Ovary (tissue), 9 donors: ENCODE measurements around the gene LITAF. TPM values are rescaled to one million over a fixed set of nuclear protein-coding genes. Genes with fewer than 3 reads are reported as not detected.

Experiments used
- DNase-seq, 5 donors: peaks; one replicate each; pipeline ENCODE4 v3.0.0-alpha.2; 2019 to 2020
- H3K27ac ChIP-seq, 2 donors: fragments of 200-600 bp; one replicate each; pipeline versions ENCODE4 v1.5.1 to v1.8.0; 2019 to 2022
- H3K27me3 ChIP-seq: fragments of 200-600 bp; one replicate; pipeline ENCODE4 v1.8.0; 2022
- H3K36me3 ChIP-seq: fragments of 200-600 bp; sonication (generic); one replicate; pipeline ENCODE4 v1.5.1; 2019
- H3K4me1 ChIP-seq: one replicate; pipeline ENCODE4 v1.8.1; 2013; ENCODE audit warnings: mild to moderate bottlenecking, moderate library complexity; ENCODE audit not compliant: insufficient read depth
- H3K4me3 ChIP-seq: fragments of 200-600 bp; sonication (generic); one replicate; pipeline ENCODE4 v1.5.1; 2017
- H3K9me3 ChIP-seq, 2 donors: fragments of 200-600 bp in 1 of 2; sonication (generic) in 1 of 2; one replicate each; pipeline versions ENCODE4 v1.5.1 to v1.8.1; 2013 to 2019; ENCODE audit warnings: mild to moderate bottlenecking in 1 of 2, moderate library complexity in 1 of 2
- EP300 ChIP-seq: sonication (generic); formaldehyde crosslinking; IDR thresholded peaks from one replicate; pipeline ENCODE4 v1.6.1; 2017; ENCODE audit warnings: antibody characterized with exemption
- POLR2A ChIP-seq: fragments of 450-650 bp; IDR thresholded peaks from one replicate; pipeline ENCODE4 v1.6.1; 2017; ENCODE audit warnings: antibody characterized with exemption, mild to moderate bottlenecking, moderate library complexity
- WGBS, 3 donors: extraction: QIAGEN DNeasy Blood & Tissue Kit in 1 of 3; methylation state at CpG; one replicate each; pipeline versions ENCODE4 v1.1.5 to v1.1.7; 2013 to 2017; 5-methylcytosine and 5-hydroxymethylcytosine counted together
- intact Hi-C, 4 donors: fragments of 100-400 bp; cut with DNase I; formaldehyde crosslinking; loops; one replicate each; pipeline versions ENCODE4 v1.11.0 to v1.15.1; 2022 to 2023
- polyA plus RNA-seq, 2 donors: library from polyadenylated mRNA; stranded (reverse); fragments of 200-250 nt in 1 of 2; fragments of 350-450 nt in 1 of 2; fragmentation: Illumina TruSeq in 1 of 2; extraction: RNeasy Lipid Tissue Mini Kit (QIAGEN cat#74804) in 1 of 2; gene quantifications; one replicate each; pipeline ENCODE4 v1.2.3, GENCODE V29; 2013 to 2014
- total RNA-seq, 7 donors: library from RNA; depleted of rRNA in 2 of 7; stranded (reverse); fragments of >200 nt in 2 of 7; fragmentation: NEBNext Ultra II Directional in 3 of 7; extraction: Animal tissue kit (Norgen Biotek cat#: 25700) in 3 of 7; gene quantifications; one replicate each; pipeline versions ENCODE4 v1.1.0 to v1.2.4, GENCODE V29; 2016 to 2023
- TF ChIP-seq, protein P1 (sequence below), 3 donors: fragments of 450-650 bp in 2 of 3; fragments of 200-600 bp in 1 of 3; IDR thresholded peaks; one replicate each; pipeline versions ENCODE4 v1.5.1 to v1.8.0; 2016 to 2022; ENCODE audit warnings: antibody characterized with exemption in 3 of 3, mild to moderate bottlenecking in 1 of 3
- donor health status: DM: no; HTN: no; CAD: no; lungs with moderate emphysema.
- donor health status: DM: no; HTN: no; CAD: no.
- donor health status: Bipolar disorder and iron deficiency.
- donor health status: DM: yes; HTN: yes; CAD: no.
- donor health status: DM: no; HTN: no; CAD: no.
- donor health status: DM: yes; HTN: yes; CAD: no.

The LITAF gene
- total and polyA plus RNA-seq, 9 donors: 39.7 to 169 (median 105) TPM

DNA sequence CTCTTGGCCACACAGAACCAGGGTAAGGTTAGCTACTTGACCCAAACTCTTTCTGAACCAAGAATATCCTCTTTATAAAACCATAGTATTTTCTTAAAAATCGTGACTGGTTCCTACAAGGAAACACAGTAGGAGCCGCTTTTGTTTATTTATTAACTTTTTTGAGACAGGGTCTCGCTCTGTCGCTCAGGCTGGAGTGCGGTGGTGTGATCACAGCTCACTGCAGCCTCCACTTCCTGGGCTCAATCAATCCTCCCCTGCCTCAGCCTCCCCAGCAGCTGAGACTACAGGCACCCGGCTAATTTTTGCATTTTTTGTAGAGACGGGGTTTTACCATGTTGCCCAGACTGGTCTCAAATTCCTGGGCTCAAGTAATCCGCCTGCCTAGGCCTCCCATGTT, 14.7 kb upstream of the LITAF start:
- Histone ChIP-seq H3K9me3 (no peaks in the 10 kb centered on the region), H3K27ac (no peak overlapping the region), H3K27me3 (no peaks in the 10 kb centered on the region), H3K4me1 (peaks cover 9% of the 10 kb centered on the region), H3K36me3 (no peaks in the 10 kb centered on the region), H3K4me3 (no peak overlapping the region)
- intact Hi-C loops: no loop called here
- 92 to 95% (median 95%) methylated on average over 8 of the region's 8 CpGs for WGBS, 3 donors
- peak in 1 of 5 donors; percentile 9 for DNase-seq
- TF ChIP-seq, protein P1, sequence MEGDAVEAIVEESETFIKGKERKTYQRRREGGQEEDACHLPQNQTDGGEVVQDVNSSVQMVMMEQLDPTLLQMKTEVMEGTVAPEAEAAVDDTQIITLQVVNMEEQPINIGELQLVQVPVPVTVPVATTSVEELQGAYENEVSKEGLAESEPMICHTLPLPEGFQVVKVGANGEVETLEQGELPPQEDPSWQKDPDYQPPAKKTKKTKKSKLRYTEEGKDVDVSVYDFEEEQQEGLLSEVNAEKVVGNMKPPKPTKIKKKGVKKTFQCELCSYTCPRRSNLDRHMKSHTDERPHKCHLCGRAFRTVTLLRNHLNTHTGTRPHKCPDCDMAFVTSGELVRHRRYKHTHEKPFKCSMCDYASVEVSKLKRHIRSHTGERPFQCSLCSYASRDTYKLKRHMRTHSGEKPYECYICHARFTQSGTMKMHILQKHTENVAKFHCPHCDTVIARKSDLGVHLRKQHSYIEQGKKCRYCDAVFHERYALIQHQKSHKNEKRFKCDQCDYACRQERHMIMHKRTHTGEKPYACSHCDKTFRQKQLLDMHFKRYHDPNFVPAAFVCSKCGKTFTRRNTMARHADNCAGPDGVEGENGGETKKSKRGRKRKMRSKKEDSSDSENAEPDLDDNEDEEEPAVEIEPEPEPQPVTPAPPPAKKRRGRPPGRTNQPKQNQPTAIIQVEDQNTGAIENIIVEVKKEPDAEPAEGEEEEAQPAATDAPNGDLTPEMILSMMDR (IDR thresholded peaks at IDR 0.05): no peak
- no peak for TF ChIP-seq POLR2A
- TF ChIP-seq EP300: no peak

DNA sequence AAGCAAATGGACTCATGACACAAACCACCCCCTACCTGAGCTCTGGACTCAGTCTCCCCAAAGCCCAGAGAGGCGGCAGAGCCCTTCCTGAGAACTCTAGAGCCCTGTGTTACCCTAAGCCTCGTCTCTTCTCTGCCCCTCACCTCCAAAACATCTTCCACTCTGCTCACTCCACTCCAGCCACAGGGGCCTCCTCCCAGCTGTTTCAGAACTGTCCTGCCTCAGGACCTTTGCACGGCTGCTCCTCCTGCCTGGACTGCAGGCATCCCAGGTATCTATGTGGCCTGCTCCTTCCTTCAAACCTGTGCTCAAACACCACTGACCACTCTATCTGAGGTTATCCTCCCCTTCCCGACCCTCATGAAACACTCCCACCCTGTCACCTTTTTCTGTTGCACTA, 12.9 kb upstream of the LITAF start:
- intact Hi-C loops: loop anchor here in 1 of 4 donors (10.0 kb wide), 1 partner anchor 115 kb away; no protein-coding TSS in a partner anchor
- no peaks in the 10 kb centered on the region for H3K27me3 ChIP-seq
- H3K9me3 ChIP-seq: no peaks in the 10 kb centered on the region
- H3K36me3 ChIP-seq: no peaks in the 10 kb centered on the region
- no peak for DNase-seq
- no peak overlapping the region for H3K27ac ChIP-seq
- WGBS, 3 donors: 97 to 99% (median 99%) methylated on average over 4 of the region's 4 CpGs
- TF ChIP-seq, protein P1 (IDR thresholded peaks at IDR 0.05): no peak
- no peak for TF ChIP-seq EP300
- no peak for TF ChIP-seq POLR2A
- no peak overlapping the region for H3K4me3 ChIP-seq
- H3K4me1 ChIP-seq: peaks cover 12% of the 10 kb centered on the region

DNA sequence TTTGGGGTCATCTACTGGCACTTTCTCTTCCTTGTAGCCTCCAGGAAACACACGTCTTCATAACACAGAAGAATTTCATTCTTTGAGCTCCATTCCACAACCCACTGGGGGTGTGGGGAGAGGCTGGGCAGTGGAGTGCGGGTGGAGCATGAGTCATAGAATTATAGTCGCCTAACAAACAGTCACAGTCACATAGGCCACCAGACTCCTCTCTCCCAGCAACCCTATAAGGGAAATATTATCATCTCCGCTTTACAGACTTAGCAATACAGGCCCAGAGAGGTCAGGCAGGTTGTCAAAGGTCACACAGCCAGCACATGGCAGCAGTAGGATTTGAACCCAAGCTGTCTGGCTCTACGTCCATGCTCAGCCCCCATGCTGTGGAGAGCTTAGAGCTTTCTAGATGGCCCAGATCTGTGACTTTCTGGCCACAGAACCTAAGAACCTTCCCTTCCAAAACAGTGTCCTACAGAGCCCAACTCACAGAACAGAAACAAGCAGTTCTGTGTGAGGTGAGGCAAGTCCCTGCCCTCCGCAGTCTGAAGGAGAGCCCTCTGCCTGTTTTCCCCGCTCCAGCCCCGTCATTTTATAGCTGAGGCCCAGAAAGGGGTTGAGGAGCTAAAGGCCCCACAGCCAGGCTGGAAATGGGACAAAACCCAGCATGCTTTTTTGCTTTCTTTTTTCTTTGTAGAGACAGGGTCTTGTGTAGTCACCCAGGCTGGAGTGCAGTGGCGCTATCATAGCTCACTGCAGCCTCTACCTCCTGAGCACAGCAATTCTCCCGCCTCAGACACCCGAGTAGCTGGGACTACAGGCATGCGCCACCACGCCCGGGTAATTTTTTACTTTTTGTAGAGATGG, 10.7 kb upstream of the LITAF start:
- peak overlapping the region in 1 of 2 donors; percentile 26 for H3K27ac ChIP-seq
- WGBS, 3 donors: 76 to 80% (median 80%) methylated on average over 14 of the region's 14 CpGs
- TF ChIP-seq POLR2A: no peak
- TF ChIP-seq EP300: no peak
- TF ChIP-seq, protein P1 (IDR thresholded peaks at IDR 0.05): no peak
- DNase-seq: peak in 3 of 5 donors; percentile 19 to 33 (median 33)
- intact Hi-C loops: loop anchor here in 1 of 4 donors (10.0 kb wide), 1 partner anchor 117 kb away; no protein-coding TSS in a partner anchor
- peaks cover 9% of the 10 kb centered on the region for H3K4me1 ChIP-seq
- no peaks in the 10 kb centered on the region for H3K9me3 ChIP-seq
- no peaks in the 10 kb centered on the region for H3K36me3 ChIP-seq
- no peaks in the 10 kb centered on the region for H3K27me3 ChIP-seq
- H3K4me3 ChIP-seq: no peak overlapping the region

DNA sequence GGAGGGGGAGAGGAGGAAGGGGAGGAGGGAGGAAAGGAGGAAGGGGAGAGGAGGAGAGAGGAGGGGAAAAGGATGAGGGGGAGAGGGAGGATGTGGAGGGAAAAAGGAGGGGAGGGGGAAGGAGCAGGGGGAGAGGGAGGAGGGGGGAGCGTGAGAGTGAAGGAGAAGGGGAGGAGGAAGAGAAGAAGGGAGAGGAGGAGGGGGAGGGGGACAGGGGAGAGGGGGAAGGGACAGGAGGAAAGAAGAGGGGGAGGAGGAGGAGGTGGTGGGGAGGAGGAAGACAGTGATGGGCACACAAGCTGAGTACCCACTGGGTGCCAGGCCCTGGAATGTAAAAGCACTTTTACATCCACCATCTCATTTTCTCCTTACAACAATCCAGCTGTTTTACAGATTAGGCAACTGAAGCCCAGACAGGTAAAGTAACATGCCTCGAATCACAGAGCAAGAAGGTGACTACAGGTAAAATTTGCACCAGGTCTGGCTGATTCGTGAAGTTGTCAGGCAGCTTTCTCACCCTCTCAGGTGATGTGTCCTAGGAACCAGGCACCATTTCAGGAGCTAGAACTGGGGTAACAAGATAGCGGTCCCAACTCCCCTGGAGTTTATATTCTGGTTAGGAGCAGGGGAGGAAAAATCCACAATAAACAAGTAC, 10.0 kb upstream of the LITAF start:
- Histone ChIP-seq H3K9me3 (no peaks in the 10 kb centered on the region), H3K4me1 (peaks cover 9% of the 10 kb centered on the region), H3K27ac (peak overlapping the region in 1 of 2 donors; percentile 26), H3K36me3 (no peaks in the 10 kb centered on the region), H3K4me3 (no peak overlapping the region), H3K27me3 (no peaks in the 10 kb centered on the region)
- peak in 2 of 5 donors; percentile 2 to 22 for DNase-seq
- WGBS, 3 donors: 77 to 80% (median 78%) methylated on average over 4 of the region's 4 CpGs
- intact Hi-C loops: loop anchor here in 1 of 4 donors (10.0 kb wide), 1 partner anchor 118 kb away; no protein-coding TSS in a partner anchor
- TF ChIP-seq EP300: no peak
- TF ChIP-seq, protein P1 (IDR thresholded peaks at IDR 0.05): no peak
- TF ChIP-seq POLR2A: no peak
